Activated B cell treated with CpG ODN at 0.5 μM for 24 hours (primary cell): Measurements from ENCODE around the gene DMRTA2. TPM values are rescaled to one million over a fixed set of nuclear protein-coding genes. Genes with fewer than 3 reads are reported as not detected.
A peak's percentile ranks its signal among the peaks of the same experiment; 100 is the strongest.

Experiments used
- ATAC-seq: fragments of 200-7000 bp; cut with Tn5 transposase; one replicate; pipeline ENCODE4 v1.10.0; 2021; ENCODE audit warnings: low read depth, mild to moderate bottlenecking, moderate library complexity
- CTCF ChIA-PET: fragments of 350-600 bp; sonication (Branson Sonifier 250); formaldehyde crosslinking; loops from one replicate; lab custom pipeline; 2021; ENCODE audit warnings: antibody characterized with exemption; lab: Charles Lee
- POLR2A ChIA-PET: fragments of 350-600 bp; sonication (Branson Sonifier 250); formaldehyde crosslinking; loops from one replicate; lab custom pipeline; 2021; ENCODE audit warnings: antibody characterized with exemption; lab: Charles Lee
- DNase-seq: peaks from one replicate; pipeline ENCODE4 v3.0.0; 2022
- H3K27ac Mint-ChIP-seq: one replicate; pipeline ENCODE4 v1.8.0; 2020; ENCODE audit warnings: mixed read lengths
- H3K27me3 Mint-ChIP-seq: one replicate; pipeline ENCODE4 v1.8.0; 2021; ENCODE audit warnings: mixed read lengths
- H3K36me3 Mint-ChIP-seq: one replicate; pipeline ENCODE4 v1.8.0; 2021; ENCODE audit warnings: low read depth, mixed read lengths
- H3K4me1 Mint-ChIP-seq: one replicate; pipeline ENCODE4 v1.8.0; 2021; ENCODE audit warnings: mixed read lengths
- H3K4me3 Mint-ChIP-seq: one replicate; pipeline ENCODE4 v1.8.0; 2020; ENCODE audit warnings: mild to moderate bottlenecking, mixed read lengths
- H3K9me3 Mint-ChIP-seq: one replicate; pipeline ENCODE4 v1.8.0; 2020; ENCODE audit warnings: mixed read lengths
- intact Hi-C: fragments of 100-400 bp; cut with micrococcal nuclease; formaldehyde crosslinking; loops from one replicate; pipeline ENCODE4 v1.15.1; 2024
- total RNA-seq: library from RNA; stranded (reverse); gene quantifications from 2 replicates; pipeline ENCODE4 v1.2.3, GENCODE V29; 2022
- TF ChIP-seq, protein P1 (sequence below): fragments of 200-600 bp; IDR thresholded peaks from one replicate; pipeline ENCODE4 v1.8.0; 2022; ENCODE audit warnings: antibody characterized with exemption, mild to moderate bottlenecking

Gene DMRTA2
- total RNA-seq, 1 donor from 2014 or later: not detected

DNA sequence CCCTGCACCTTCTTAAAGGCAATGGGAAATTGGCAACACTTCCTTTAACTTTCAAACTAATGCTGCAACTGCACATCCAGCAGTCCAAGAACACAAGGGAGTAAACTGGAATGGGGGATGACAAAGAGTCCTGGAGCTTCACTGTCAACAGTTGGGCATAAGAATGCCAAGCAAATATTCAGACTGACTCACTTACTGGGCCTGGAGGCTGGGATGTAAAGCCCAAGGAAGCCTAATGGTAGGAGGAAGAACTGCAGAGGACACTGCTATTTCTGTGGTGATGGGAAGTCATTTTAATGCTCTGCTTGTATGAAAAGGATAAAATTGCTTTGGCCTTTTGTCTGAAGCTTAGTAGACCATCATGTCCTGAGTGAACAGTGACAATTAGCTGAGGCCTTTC, 15.7 kb upstream of the DMRTA2 start:
- Mint-ChIP-seq H3K27ac (no peak overlapping the region), H3K4me3 (no peak overlapping the region), H3K9me3 (no peaks in the 10 kb centered on the region), H3K4me1 (no peaks in the 10 kb centered on the region), H3K27me3 (no peaks in the 10 kb centered on the region), H3K36me3 (peaks cover 43% of the 10 kb centered on the region)
- ATAC-seq (no peak), DNase-seq (no peak)
- POLR2A ChIA-PET: no interaction called here
- CTCF ChIA-PET: no interaction called here
- intact Hi-C loops: no loop called here
- TF ChIP-seq, protein P1, sequence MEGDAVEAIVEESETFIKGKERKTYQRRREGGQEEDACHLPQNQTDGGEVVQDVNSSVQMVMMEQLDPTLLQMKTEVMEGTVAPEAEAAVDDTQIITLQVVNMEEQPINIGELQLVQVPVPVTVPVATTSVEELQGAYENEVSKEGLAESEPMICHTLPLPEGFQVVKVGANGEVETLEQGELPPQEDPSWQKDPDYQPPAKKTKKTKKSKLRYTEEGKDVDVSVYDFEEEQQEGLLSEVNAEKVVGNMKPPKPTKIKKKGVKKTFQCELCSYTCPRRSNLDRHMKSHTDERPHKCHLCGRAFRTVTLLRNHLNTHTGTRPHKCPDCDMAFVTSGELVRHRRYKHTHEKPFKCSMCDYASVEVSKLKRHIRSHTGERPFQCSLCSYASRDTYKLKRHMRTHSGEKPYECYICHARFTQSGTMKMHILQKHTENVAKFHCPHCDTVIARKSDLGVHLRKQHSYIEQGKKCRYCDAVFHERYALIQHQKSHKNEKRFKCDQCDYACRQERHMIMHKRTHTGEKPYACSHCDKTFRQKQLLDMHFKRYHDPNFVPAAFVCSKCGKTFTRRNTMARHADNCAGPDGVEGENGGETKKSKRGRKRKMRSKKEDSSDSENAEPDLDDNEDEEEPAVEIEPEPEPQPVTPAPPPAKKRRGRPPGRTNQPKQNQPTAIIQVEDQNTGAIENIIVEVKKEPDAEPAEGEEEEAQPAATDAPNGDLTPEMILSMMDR: no peak

DNA sequence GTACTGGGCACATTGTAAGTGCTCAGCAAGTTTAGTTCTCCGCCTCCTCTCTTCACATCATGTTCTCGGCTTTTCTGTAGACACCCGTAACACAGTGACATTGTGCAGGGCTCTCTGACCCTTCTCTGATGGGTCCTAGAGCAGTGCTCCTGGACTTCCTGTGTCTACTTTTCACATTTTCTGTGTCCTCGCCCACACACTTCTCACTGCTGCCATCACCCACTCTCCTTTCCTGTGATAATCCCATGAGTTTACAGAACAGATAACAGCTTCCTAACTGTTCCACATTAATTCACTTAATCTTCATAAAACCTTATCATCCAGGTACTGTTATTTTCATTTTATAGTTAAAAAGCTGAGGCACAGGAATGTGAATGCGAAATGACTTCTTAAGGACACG, 13.2 kb upstream of the DMRTA2 start:
- peaks cover 33% of the 10 kb centered on the region for H3K36me3 Mint-ChIP-seq
- H3K4me1 Mint-ChIP-seq: no peaks in the 10 kb centered on the region
- intact Hi-C loops: no loop called here
- DNase-seq: no peak
- no peak for ATAC-seq
- no peaks in the 10 kb centered on the region for H3K9me3 Mint-ChIP-seq
- ChIA-PET POLR2A (no interaction called here), CTCF (no interaction called here)
- TF ChIP-seq, protein P1: no peak
- no peak overlapping the region for H3K27ac Mint-ChIP-seq
- H3K27me3 Mint-ChIP-seq: peaks cover 11% of the 10 kb centered on the region
- H3K4me3 Mint-ChIP-seq: no peak overlapping the region

- no peak overlapping the region for H3K4me3 Mint-ChIP-seq
- POLR2A ChIA-PET: no interaction called here
- CTCF ChIA-PET: no interaction called here
Measured at GRCh38 chr1:50430010-50430405, 6.8 kb upstream of the DMRTA2 start.

GRCh38 chr1:50427818-50428779, 4.9 kb upstream of the DMRTA2 start:
- peaks cover 23% of the 10 kb centered on the region for H3K4me1 Mint-ChIP-seq
- H3K27me3 Mint-ChIP-seq: peaks cover 76% of the 10 kb centered on the region
- H3K27ac Mint-ChIP-seq: no peak overlapping the region
- CTCF ChIA-PET: no interaction called here
- intact Hi-C loops: loop anchor here (10.0 kb wide), 1 partner anchor 547 kb away; the partner anchor contains the start of gene CDKN2C
- TF ChIP-seq, protein P1: no peak
- no peaks in the 10 kb centered on the region for H3K9me3 Mint-ChIP-seq
- DNase-seq: no peak
- peaks cover 2% of the 10 kb centered on the region for H3K36me3 Mint-ChIP-seq
- no peak overlapping the region for H3K4me3 Mint-ChIP-seq
- POLR2A ChIA-PET: no interaction called here
- ATAC-seq: no peak

More at GRCh38 chr1:50430010-50430405, 6.8 kb upstream of the DMRTA2 start:
- Mint-ChIP-seq H3K27me3 (peaks cover 60% of the 10 kb centered on the region), H3K27ac (no peak overlapping the region), H3K4me1 (peaks cover 6% of the 10 kb centered on the region), H3K9me3 (no peaks in the 10 kb centered on the region), H3K36me3 (no peaks in the 10 kb centered on the region)
- ATAC-seq: no peak
- TF ChIP-seq, protein P1: no peak
- no peak for DNase-seq
- intact Hi-C loops: no loop called here

GRCh38 chr1:50427086-50427817, 4.0 kb upstream of the DMRTA2 start:
- ATAC-seq: no peak
- H3K9me3 Mint-ChIP-seq: no peaks in the 10 kb centered on the region
- ChIA-PET CTCF (no interaction called here), POLR2A (no interaction called here)
- DNase-seq: no peak
- peaks cover 32% of the 10 kb centered on the region for H3K4me1 Mint-ChIP-seq
- peaks cover 78% of the 10 kb centered on the region for H3K27me3 Mint-ChIP-seq
- TF ChIP-seq, protein P1: no peak
- peaks cover 2% of the 10 kb centered on the region for H3K36me3 Mint-ChIP-seq
- H3K4me3 Mint-ChIP-seq: peak overlapping the region; percentile 28
- intact Hi-C loops: loop anchor here (10.0 kb wide), 1 partner anchor 548 kb away; the partner anchor contains the start of gene CDKN2C
- H3K27ac Mint-ChIP-seq: no peak overlapping the region
